Uterus (tissue), 4 donors: ENCODE measurements around the gene TADA1. TPM values are rescaled to one million over a fixed set of nuclear protein-coding genes. Genes with fewer than 3 reads are reported as not detected.

Experiments
- DNase-seq, 2 donors: peaks; one replicate each; pipeline ENCODE4 v3.0.0-alpha.2; 2019 to 2020
- H3K27ac ChIP-seq, 2 donors: fragments of 200-600 bp; sonication (generic); 1 replicate in 1 of 2; 2 replicates in 1 of 2; pipeline ENCODE4 v1.5.1; 2016 to 2018
- H3K27me3 ChIP-seq, 2 donors: fragments of 200-600 bp; sonication (generic); one replicate each; pipeline ENCODE4 v1.5.1; 2018 to 2019; ENCODE audit warnings: control low read depth in 1 of 2
- H3K36me3 ChIP-seq, 2 donors: fragments of 200-600 bp; sonication (generic); one replicate each; pipeline ENCODE4 v1.5.1; 2019; ENCODE audit warnings: control low read depth in 1 of 2
- H3K4me1 ChIP-seq, 2 donors: fragments of 200-600 bp; sonication (generic); one replicate each; pipeline ENCODE4 v1.5.1; 2018 to 2019; ENCODE audit warnings: control low read depth in 1 of 2
- H3K4me3 ChIP-seq, 2 donors: fragments of 200-600 bp; sonication (generic); 1 replicate in 1 of 2; 2 replicates in 1 of 2; pipeline ENCODE4 v1.5.1; 2018 to 2019; ENCODE audit warnings: mild to moderate bottlenecking in 1 of 2
- H3K9me3 ChIP-seq, 2 donors: fragments of 200-600 bp; sonication (generic); one replicate each; pipeline ENCODE4 v1.5.1; 2019; ENCODE audit warnings: control low read depth in 1 of 2
- CTCF ChIP-seq, 4 experiments: fragments of 200-600 bp in 2 of 4; fragments of 450-650 bp in 2 of 4; sonication (generic) in 2 of 4; IDR thresholded peaks; one replicate each; pipeline ENCODE4 v1.5.1; 2016 to 2019; ENCODE audit warnings: antibody characterized with exemption in 4 of 4, mild to moderate bottlenecking in 2 of 4, moderate library complexity in 1 of 4
- POLR2A ChIP-seq, 2 donors: fragments of 450-650 bp; IDR thresholded peaks; one replicate each; pipeline ENCODE4 v1.6.1; 2016; ENCODE audit warnings: antibody characterized with exemption in 2 of 2, mild to moderate bottlenecking in 1 of 2, moderate library complexity in 1 of 2
- intact Hi-C: fragments of 100-400 bp; cut with DNase I; formaldehyde crosslinking; loops from one replicate; pipeline ENCODE4 v1.15.1; 2023; ENCODE audit warnings: low total_unique reads
- total RNA-seq, 4 donors: library from RNA; depleted of rRNA in 3 of 4; stranded (reverse); fragments of >200 nt in 3 of 4; gene quantifications; one replicate each; pipeline versions ENCODE4 v1.1.0 to v1.2.4, GENCODE V29; 2014 to 2023
- donor health status: DM: yes; HTN: yes; CAD: no.

TADA1 gene
- total RNA-seq, 4 donors from 2014 or later = 6.8 to 32.0 (median 18.8) TPM

- no peak for TF ChIP-seq POLR2A (IDR thresholded peaks at IDR 0.05)
- TF ChIP-seq CTCF (IDR thresholded peaks at IDR 0.05) = no peak
- H3K9me3 ChIP-seq = no peaks in the 10 kb centered on the region
- no peak for DNase-seq
- H3K4me3 ChIP-seq = no peak overlapping the region
- H3K36me3 ChIP-seq = no peaks in the 10 kb centered on the region
- H3K27ac ChIP-seq = no peak overlapping the region
- no peaks in the 10 kb centered on the region for H3K27me3 ChIP-seq
- intact Hi-C loops = no loop called here
- H3K4me1 ChIP-seq = no peaks in the 10 kb centered on the region
Observed at GRCh38 chr1:166859597-166859996, 16.5 kb downstream of the TADA1 start.

GRCh38 chr1:166858726-166859419 is 17.2 kb downstream of the TADA1 start:
- no peak for DNase-seq
- no peaks in the 10 kb centered on the region for H3K9me3 ChIP-seq
- H3K4me1 ChIP-seq = no peaks in the 10 kb centered on the region
- no peak overlapping the region for H3K27ac ChIP-seq
- intact Hi-C loops = no loop called here
- H3K4me3 ChIP-seq = no peak overlapping the region
- TF ChIP-seq CTCF (IDR thresholded peaks at IDR 0.05) (no peak), POLR2A (IDR thresholded peaks at IDR 0.05) (no peak)
- H3K36me3 ChIP-seq = no peaks in the 10 kb centered on the region
- no peaks in the 10 kb centered on the region for H3K27me3 ChIP-seq

- intact Hi-C loops = no loop called here
- H3K27me3 ChIP-seq = no peaks in the 10 kb centered on the region
- H3K27ac ChIP-seq = no peak overlapping the region
- H3K4me3 ChIP-seq = no peak overlapping the region
- TF ChIP-seq CTCF (IDR thresholded peaks at IDR 0.05) (no peak), POLR2A (IDR thresholded peaks at IDR 0.05) (no peak)
- DNase-seq = no peak
- no peaks in the 10 kb centered on the region for H3K4me1 ChIP-seq
- H3K36me3 ChIP-seq = no peaks in the 10 kb centered on the region
- no peaks in the 10 kb centered on the region for H3K9me3 ChIP-seq
Observed at GRCh38 chr1:166857995-166858394, 18.1 kb downstream of the TADA1 start.

GRCh38 chr1:166855558-166855957 is 20.5 kb downstream of the TADA1 start:
- Histone ChIP-seq H3K36me3 (no peaks in the 10 kb centered on the region), H3K27me3 (no peaks in the 10 kb centered on the region), H3K9me3 (no peaks in the 10 kb centered on the region), H3K27ac (no peak overlapping the region), H3K4me3 (no peak overlapping the region), H3K4me1 (no peaks in the 10 kb centered on the region)
- intact Hi-C loops = no loop called here
- TF ChIP-seq CTCF (IDR thresholded peaks at IDR 0.05) (no peak), POLR2A (IDR thresholded peaks at IDR 0.05) (no peak)
- DNase-seq = no peak

- no peak for DNase-seq
- Histone ChIP-seq H3K9me3 (no peaks in the 10 kb centered on the region), H3K4me3 (no peak overlapping the region), H3K27ac (no peak overlapping the region), H3K36me3 (no peaks in the 10 kb centered on the region), H3K4me1 (no peaks in the 10 kb centered on the region), H3K27me3 (no peaks in the 10 kb centered on the region)
- intact Hi-C loops = no loop called here
- TF ChIP-seq CTCF (IDR thresholded peaks at IDR 0.05) = no peak
- no peak for TF ChIP-seq POLR2A (IDR thresholded peaks at IDR 0.05)
Observed at GRCh38 chr1:166852918-166853317, 23.1 kb downstream of the TADA1 start.
